ENCODE results near the gene LOXHD1.

Gene LOXHD1

DNA sequence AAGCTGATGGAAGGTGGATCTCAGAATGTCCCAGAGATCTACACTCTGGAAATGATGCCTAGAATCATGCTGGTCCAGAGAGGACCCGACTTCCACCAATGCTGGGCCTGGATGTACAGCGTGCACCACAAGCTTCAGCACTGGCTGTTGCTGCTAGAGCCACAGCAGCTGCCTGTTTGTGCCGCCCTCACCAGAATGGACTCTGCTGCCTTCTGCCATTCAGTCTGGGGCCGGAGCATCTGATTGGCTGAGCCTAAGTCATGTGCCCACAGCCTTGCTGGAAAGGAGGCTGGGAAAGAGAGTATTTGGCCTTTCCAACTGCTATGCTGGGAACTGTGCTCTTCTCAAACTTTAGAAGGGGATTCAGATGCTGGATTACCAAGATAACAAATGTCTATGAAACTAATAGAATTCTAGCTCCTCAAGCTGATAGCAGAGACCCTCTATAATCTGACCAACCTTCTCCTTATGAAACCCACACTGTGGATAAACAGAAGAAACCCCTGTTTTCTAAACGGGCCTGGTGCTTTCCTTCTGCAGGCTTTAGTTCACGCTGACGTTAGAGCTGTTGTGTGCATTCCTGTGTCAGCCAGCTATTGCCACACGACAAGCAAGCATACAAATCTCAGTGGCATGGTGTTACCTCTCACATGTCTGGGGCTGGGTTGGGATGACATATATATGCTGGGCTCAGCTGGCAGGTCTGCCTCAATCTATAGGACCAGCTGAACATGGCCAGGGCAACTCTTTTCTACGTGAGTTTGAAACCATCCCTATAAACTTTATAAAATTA, 4.1 kb upstream of the LOXHD1 start:
- Histone ChIP-seq H3K4me1 (ENCODE audit: control insufficient read depth, insufficient read depth, low read length) (no peaks in the 10 kb centered on the region), H3K9me3 (ENCODE audit: control insufficient read depth, insufficient read depth, low read depth, low read length) (no peaks in the 10 kb centered on the region), H3K27ac (ENCODE audit: extremely low read depth, low read depth, low read length) (no peak overlapping the region), H3K36me3 (ENCODE audit: control insufficient read depth in 2 of 2, insufficient read depth in 1 of 2, low read length in 2 of 2) (no peaks in the 10 kb centered on the region), H3K4me3 (ENCODE audit: low read depth, low read length) (no peak overlapping the region)
- TF ChIP-seq ZNF530 (tag by site-specific recombination; IDR thresholded peaks at IDR 0.05; ENCODE audit: low read depth) (no peak), ZBTB8A (tag by site-specific recombination; IDR thresholded peaks at IDR 0.05) (no peak)
- TF ChIP-seq, protein P1, sequence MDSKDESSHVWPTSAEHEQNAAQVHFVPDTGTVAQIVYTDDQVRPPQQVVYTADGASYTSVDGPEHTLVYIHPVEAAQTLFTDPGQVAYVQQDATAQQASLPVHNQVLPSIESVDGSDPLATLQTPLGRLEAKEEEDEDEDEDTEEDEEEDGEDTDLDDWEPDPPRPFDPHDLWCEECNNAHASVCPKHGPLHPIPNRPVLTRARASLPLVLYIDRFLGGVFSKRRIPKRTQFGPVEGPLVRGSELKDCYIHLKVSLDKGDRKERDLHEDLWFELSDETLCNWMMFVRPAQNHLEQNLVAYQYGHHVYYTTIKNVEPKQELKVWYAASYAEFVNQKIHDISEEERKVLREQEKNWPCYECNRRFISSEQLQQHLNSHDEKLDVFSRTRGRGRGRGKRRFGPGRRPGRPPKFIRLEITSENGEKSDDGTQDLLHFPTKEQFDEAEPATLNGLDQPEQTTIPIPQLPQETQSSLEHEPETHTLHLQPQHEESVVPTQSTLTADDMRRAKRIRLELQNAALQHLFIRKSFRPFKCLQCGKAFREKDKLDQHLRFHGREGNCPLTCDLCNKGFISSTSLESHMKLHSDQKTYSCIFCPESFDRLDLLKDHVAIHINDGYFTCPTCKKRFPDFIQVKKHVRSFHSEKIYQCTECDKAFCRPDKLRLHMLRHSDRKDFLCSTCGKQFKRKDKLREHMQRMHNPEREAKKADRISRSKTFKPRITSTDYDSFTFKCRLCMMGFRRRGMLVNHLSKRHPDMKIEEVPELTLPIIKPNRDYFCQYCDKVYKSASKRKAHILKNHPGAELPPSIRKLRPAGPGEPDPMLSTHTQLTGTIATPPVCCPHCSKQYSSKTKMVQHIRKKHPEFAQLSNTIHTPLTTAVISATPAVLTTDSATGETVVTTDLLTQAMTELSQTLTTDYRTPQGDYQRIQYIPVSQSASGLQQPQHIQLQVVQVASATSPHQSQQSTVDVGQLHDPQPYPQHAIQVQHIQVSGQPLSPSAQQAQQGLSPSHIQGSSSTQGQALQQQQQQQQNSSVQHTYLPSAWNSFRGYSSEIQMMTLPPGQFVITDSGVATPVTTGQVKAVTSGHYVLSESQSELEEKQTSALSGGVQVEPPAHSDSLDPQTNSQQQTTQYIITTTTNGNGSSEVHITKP (tag by site-specific recombination; IDR thresholded peaks at IDR 0.05): peak; percentile 35
- POLR2A ChIA-PET: no interaction called here
- CTCF ChIA-PET: interaction anchor here (0.6 to 7.9 kb wide), 7 partner anchors 10 to 525 kb away, joined by 3 to 179 read pairs (median 13); a partner anchor contains a TSS

DNA sequence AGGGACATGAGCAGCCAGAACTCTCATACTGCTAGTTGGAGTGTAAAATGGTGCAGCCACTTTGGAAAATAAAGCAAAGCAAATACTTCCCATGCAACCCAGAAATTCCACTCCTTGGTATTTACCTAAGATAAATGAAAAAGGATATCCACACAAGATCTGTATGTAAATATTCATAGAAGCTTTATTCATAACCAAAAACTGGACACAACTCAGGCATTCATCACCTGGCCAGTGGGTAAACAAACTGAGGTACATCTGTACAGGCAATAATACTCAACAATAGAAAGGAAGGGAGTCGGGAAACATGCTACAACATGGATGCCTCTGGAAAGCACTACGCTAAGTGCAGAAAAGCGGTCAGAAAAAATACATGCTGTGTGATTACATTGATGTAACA, 2.5 kb upstream of the LOXHD1 start:
- ChIA-PET CTCF (interaction anchor here (0.7 to 7.9 kb wide), 12 partner anchors 13 to 511 kb away, joined by 3 to 179 read pairs (median 4); a partner anchor contains a TSS), POLR2A (no interaction called here)
- no peak overlapping the region for H3K27ac ChIP-seq (ENCODE audit: extremely low read depth, low read depth, low read length)
- no peak overlapping the region for H3K4me3 ChIP-seq (ENCODE audit: low read depth, low read length)
- TF ChIP-seq ZNF2 (tag by site-specific recombination; IDR thresholded peaks at IDR 0.05) (no peak), ZNF76 (tag by site-specific recombination; IDR thresholded peaks at IDR 0.05; ENCODE audit: borderline replicate concordance, low read depth) (no peak), TCF7L2 (IDR thresholded peaks at IDR 0.05; ENCODE audit: borderline replicate concordance, low read depth, low read length) (no peak), HOXD13 (CRISPR knock-in tag; IDR thresholded peaks at IDR 0.05; ENCODE audit: borderline replicate concordance) (no peak), KLF7 (tag by site-specific recombination; IDR thresholded peaks at IDR 0.05; ENCODE audit: borderline replicate concordance) (no peak), MEIS1 (CRISPR knock-in tag; IDR thresholded peaks at IDR 0.05; ENCODE audit: borderline replicate concordance) (no peak), ZNF362 (tag by site-specific recombination; IDR thresholded peaks at IDR 0.05) (no peak)
- TF ChIP-seq, protein P2, sequence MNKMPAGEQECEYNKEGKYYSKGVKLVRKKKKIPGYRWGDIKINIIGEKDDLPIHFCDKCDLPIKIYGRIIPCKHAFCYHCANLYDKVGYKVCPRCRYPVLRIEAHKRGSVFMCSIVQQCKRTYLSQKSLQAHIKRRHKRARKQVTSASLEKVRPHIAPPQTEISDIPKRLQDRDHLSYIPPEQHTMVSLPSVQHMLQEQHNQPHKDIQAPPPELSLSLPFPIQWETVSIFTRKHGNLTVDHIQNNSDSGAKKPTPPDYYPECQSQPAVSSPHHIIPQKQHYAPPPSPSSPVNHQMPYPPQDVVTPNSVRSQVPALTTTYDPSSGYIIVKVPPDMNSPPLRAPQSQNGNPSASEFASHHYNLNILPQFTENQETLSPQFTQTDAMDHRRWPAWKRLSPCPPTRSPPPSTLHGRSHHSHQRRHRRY (tag by site-specific recombination; IDR thresholded peaks at IDR 0.05): no peak
- TF ChIP-seq, protein P3, sequence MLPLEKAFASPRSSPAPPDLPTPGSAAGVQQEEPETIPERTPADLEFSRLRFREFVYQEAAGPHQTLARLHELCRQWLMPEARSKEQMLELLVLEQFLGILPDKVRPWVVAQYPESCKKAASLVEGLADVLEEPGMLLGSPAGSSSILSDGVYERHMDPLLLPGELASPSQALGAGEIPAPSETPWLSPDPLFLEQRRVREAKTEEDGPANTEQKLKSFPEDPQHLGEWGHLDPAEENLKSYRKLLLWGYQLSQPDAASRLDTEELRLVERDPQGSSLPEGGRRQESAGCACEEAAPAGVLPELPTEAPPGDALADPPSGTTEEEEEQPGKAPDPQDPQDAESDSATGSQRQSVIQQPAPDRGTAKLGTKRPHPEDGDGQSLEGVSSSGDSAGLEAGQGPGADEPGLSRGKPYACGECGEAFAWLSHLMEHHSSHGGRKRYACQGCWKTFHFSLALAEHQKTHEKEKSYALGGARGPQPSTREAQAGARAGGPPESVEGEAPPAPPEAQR (tag by site-specific recombination; IDR thresholded peaks at IDR 0.05): no peak
- no peaks in the 10 kb centered on the region for H3K4me1 ChIP-seq (ENCODE audit: control insufficient read depth, insufficient read depth, low read length)
- no peaks in the 10 kb centered on the region for H3K9me3 ChIP-seq (ENCODE audit: control insufficient read depth, insufficient read depth, low read depth, low read length)
- H3K36me3 ChIP-seq (ENCODE audit: control insufficient read depth in 2 of 2, insufficient read depth in 1 of 2, low read length in 2 of 2): no peaks in the 10 kb centered on the region

Data from HEK293 (cell line).